OCI-LY1 (cell line): ENCODE results near the gene RPL12.
A peak's percentile ranks its signal among the peaks of the same experiment; 100 is the strongest.

Experiments used
- H2AFZ ChIP-seq: fragments of 200-600 bp; sonication (generic), shearing (Covaris generic); 2 replicates; pipeline ENCODE4 v1.6.0; 2014; ENCODE audit warnings: antibody characterized with exemption, mild to moderate bottlenecking, low read length
- H3F3A ChIP-seq: fragments of 200-600 bp; sonication (generic), shearing (Covaris generic); 2 replicates; pipeline ENCODE4 v1.6.0; 2014; ENCODE audit warnings: mild to moderate bottlenecking, antibody characterized with exemption, low read length, moderate library complexity; ENCODE audit not compliant: insufficient read depth
- H3K27ac ChIP-seq: fragments of 200-600 bp; sonication (generic); 2 replicates; pipeline ENCODE4 v1.5.1; 2014; ENCODE audit warnings: low read length, mixed run types, mild to moderate bottlenecking, low read depth; ENCODE audit not compliant: poor library complexity, severe bottlenecking
- H3K27me3 ChIP-seq: fragments of 200-600 bp; sonication (generic); 2 replicates; pipeline ENCODE4 v1.6.0; 2014; ENCODE audit warnings: antibody characterized with exemption, mild to moderate bottlenecking, low read length, moderate library complexity; ENCODE audit not compliant: insufficient read depth
- H3K36me3 ChIP-seq: fragments of 200-600 bp; sonication (generic); 2 replicates; pipeline ENCODE4 v1.6.1; 2014; ENCODE audit warnings: mild to moderate bottlenecking, antibody characterized with exemption, low read length, moderate library complexity, mixed read lengths; ENCODE audit not compliant: insufficient read depth
- H3K4me1 ChIP-seq: fragments of 200-600 bp; sonication (generic); 2 replicates; pipeline ENCODE4 v1.5.1; 2014; ENCODE audit warnings: mild to moderate bottlenecking, low read length, moderate library complexity; ENCODE audit not compliant: insufficient read depth, severe bottlenecking
- H3K4me2 ChIP-seq: fragments of 200-600 bp; sonication (generic), shearing (Covaris generic); 2 replicates; pipeline ENCODE4 v1.6.1; 2014; ENCODE audit warnings: low read length
- H3K4me3 ChIP-seq: fragments of 200-600 bp; sonication (generic); 2 replicates; pipeline ENCODE4 v1.5.1; 2014; ENCODE audit warnings: low read length, low read depth, mild to moderate bottlenecking, mixed read lengths; ENCODE audit not compliant: poor library complexity, severe bottlenecking
- H3K79me2 ChIP-seq: fragments of 200-600 bp; shearing (Covaris generic); 2 replicates; pipeline ENCODE4 v1.6.1; 2016; ENCODE audit warnings: mixed run types, low read length, mixed read lengths; ENCODE audit not compliant: insufficient read depth
- H3K9ac ChIP-seq: fragments of 200-600 bp; sonication (generic), shearing (Covaris generic); 2 replicates; pipeline ENCODE4 v1.6.1; 2014; ENCODE audit warnings: mild to moderate bottlenecking, low read length, mixed read lengths
- H3K9me2 ChIP-seq: fragments of 200-600 bp; sonication (generic), shearing (Covaris generic); 2 replicates; pipeline ENCODE4 v1.6.1; 2014; ENCODE audit warnings: low read depth, mild to moderate bottlenecking, low read length, mixed read lengths
- H3K9me3 ChIP-seq: fragments of 200-600 bp; shearing (Covaris generic); 2 replicates; pipeline ENCODE4 v1.6.1; 2014; ENCODE audit warnings: low read length, mixed read lengths
- H4K20me1 ChIP-seq: fragments of 200-600 bp; sonication (generic), shearing (Covaris generic); 2 replicates; pipeline ENCODE4 v1.6.0; 2016; ENCODE audit warnings: mild to moderate bottlenecking, low read length; ENCODE audit not compliant: insufficient read depth
- EZH2 ChIP-seq: fragments of 200-600 bp; sonication (generic), shearing (Covaris generic); IDR thresholded peaks from 2 replicates; pipeline ENCODE4 v1.8.0; 2017; ENCODE audit warnings: borderline replicate concordance, mixed run types, mild to moderate bottlenecking, antibody characterized with exemption, low read length, moderate library complexity, mixed read lengths
- TF ChIP-seq, protein P1 (sequence below): fragments of 200-600 bp; sonication (generic), shearing (Covaris generic); IDR thresholded peaks from 2 replicates; pipeline ENCODE4 v1.5.1; 2017; ENCODE audit warnings: mild to moderate bottlenecking, antibody characterized with exemption, low read length, moderate library complexity, mixed read lengths

The RPL12 gene

DNA sequence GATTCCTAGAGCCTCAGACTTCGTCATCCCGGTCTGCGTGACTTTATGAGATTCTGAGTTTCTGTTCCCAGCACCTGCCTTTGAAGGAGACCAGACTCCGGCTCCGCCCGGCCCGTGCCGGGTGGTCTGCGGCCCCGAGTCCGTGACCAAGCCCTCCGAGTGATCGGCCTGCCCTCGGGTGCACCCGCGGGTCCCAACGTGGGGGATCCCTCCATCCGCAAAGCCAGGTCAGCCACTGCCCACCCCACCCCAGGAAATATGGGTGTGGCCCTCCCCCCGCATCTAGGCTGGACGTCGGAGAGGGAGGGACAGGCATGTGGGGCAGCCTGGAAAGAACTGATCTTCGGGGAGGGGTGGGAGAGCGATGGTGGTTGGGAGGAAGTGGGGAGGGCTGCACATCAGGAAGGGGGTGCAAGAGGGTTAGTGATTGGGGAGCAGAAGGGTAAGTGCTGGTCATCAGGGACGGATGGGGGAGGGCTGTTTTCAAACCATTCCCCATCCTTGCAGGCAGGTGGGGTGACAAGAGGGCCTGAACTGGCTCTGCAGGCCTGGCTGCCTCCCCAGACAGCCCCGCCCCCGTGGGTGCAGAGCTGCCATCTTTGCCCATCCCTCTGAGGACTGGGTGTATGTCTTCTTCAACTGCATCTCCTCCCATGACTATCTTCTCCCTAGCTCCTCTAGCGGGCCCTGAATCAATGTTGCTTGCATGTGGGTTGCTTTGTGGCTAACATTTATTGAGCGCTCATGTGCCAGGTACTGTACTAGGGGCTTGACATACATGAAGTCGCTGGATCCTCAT, 851 bp upstream of the RPL12 start:
- Histone ChIP-seq H4K20me1 (no peaks in the 10 kb centered on the region), H3K4me1 (peaks cover 37% of the 10 kb centered on the region), H3K79me2 (peaks cover 15% of the 10 kb centered on the region), H3K4me3 (peak overlapping the region; percentile 72), H3K4me2 (peak overlapping the region; percentile 87), H3K9ac (peak overlapping the region; percentile 88), H3K9me3 (peaks cover 11% of the 10 kb centered on the region; the same call in 1 of the 2 replicates), H3K9me2 (no peaks in the 10 kb centered on the region), H3F3A (peaks cover 5% of the 10 kb centered on the region; the same call in 1 of the 2 replicates), H3K27me3 (no peaks in the 10 kb centered on the region), H3K36me3 (peaks cover 42% of the 10 kb centered on the region), H2AFZ (peak overlapping the region; percentile 15; the same call in 1 of the 2 replicates), H3K27ac (peak overlapping the region; percentile 37)
- TF ChIP-seq, protein P1, sequence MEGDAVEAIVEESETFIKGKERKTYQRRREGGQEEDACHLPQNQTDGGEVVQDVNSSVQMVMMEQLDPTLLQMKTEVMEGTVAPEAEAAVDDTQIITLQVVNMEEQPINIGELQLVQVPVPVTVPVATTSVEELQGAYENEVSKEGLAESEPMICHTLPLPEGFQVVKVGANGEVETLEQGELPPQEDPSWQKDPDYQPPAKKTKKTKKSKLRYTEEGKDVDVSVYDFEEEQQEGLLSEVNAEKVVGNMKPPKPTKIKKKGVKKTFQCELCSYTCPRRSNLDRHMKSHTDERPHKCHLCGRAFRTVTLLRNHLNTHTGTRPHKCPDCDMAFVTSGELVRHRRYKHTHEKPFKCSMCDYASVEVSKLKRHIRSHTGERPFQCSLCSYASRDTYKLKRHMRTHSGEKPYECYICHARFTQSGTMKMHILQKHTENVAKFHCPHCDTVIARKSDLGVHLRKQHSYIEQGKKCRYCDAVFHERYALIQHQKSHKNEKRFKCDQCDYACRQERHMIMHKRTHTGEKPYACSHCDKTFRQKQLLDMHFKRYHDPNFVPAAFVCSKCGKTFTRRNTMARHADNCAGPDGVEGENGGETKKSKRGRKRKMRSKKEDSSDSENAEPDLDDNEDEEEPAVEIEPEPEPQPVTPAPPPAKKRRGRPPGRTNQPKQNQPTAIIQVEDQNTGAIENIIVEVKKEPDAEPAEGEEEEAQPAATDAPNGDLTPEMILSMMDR = peak; percentile 4; the same call in 1 of the 2 replicates
- TF ChIP-seq EZH2 = no peak

DNA sequence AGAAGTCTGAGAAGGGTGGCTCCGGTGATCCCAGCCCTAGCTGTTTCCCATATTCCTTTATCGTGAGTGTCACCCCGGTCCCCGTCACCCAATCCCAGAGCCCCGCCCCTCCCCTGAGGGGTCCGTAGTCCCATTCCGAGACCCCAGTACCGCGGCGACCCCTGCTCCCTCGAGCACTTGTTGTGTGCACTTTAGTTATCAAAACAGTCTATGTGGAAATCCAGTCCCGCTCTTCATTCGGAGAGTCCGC, 327 bp upstream of the RPL12 start:
- peaks cover 8% of the 10 kb centered on the region; the same call in 1 of the 2 replicates for H3F3A ChIP-seq
- no peaks in the 10 kb centered on the region for H4K20me1 ChIP-seq
- TF ChIP-seq EZH2 = no peak
- TF ChIP-seq, protein P1 = no peak
- H2AFZ ChIP-seq = peak overlapping the region; percentile 15; the same call in 1 of the 2 replicates
- no peaks in the 10 kb centered on the region for H3K27me3 ChIP-seq
- H3K79me2 ChIP-seq = peaks cover 15% of the 10 kb centered on the region
- H3K9me2 ChIP-seq = no peaks in the 10 kb centered on the region
- peaks cover 44% of the 10 kb centered on the region for H3K36me3 ChIP-seq
- peak overlapping the region; percentile 88 for H3K9ac ChIP-seq
- H3K4me1 ChIP-seq = peaks cover 37% of the 10 kb centered on the region
- H3K4me3 ChIP-seq = peak overlapping the region; percentile 72
- H3K4me2 ChIP-seq = peak overlapping the region; percentile 87
- H3K27ac ChIP-seq = peak overlapping the region; percentile 37
- peaks cover 13% of the 10 kb centered on the region for H3K9me3 ChIP-seq

DNA sequence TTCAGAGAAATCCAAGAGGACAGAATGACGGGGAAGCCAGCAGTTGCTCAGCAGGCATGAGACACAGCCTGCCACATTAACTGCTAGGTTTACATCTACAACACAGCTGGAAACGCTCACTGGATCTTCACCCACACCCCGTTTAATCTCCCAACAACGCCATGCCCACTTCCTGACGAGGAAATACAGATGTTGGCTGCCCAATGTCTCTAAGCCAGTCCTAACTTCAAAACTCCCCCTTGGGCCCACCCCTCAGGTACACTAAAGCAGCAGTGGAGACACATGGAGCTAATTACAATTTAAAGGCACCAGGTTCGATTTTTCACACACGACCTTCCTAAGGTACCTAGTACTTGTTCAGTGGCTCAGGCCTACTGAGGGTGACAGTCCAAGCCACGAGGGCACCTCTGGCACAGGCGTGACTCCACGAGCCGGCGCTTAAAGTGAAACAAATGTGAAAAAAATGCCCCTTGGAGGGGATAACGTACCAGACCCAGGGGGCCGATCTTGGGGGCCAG, 904 bp downstream of the RPL12 start:
- Histone ChIP-seq H4K20me1 (no peaks in the 10 kb centered on the region), H2AFZ (no peak overlapping the region), H3K9me2 (no peaks in the 10 kb centered on the region), H3K27ac (peak overlapping the region; percentile 78), H3K4me2 (peak overlapping the region; percentile 95), H3K36me3 (peaks cover 57% of the 10 kb centered on the region), H3K27me3 (no peaks in the 10 kb centered on the region), H3K9ac (peak overlapping the region; percentile 88), H3K4me1 (peaks cover 28% of the 10 kb centered on the region), H3K79me2 (peaks cover 15% of the 10 kb centered on the region), H3K4me3 (peak overlapping the region; percentile 72), H3F3A (peaks cover 18% of the 10 kb centered on the region), H3K9me3 (peaks cover 21% of the 10 kb centered on the region)
- TF ChIP-seq, protein P1 = no peak; the same call in 1 of the 2 replicates
